ENCODE measurements around the gene ACVR1. TPM values are rescaled to one million over a fixed set of nuclear protein-coding genes. Genes with fewer than 3 reads are reported as not detected.

The ACVR1 gene
- total and polyA plus RNA-seq, 2 donors (not counting 3 experiments of a cell fraction or from before 2014, with no cell fraction given), result 24.8 to 33.6 TPM

- intact Hi-C loops (cut with micrococcal nuclease) (no loop called here), dilution Hi-C loops (cut with MboI; ENCODE audit: extremely low pct_ligation_motif_present, low sequenced_read_pairs) (no loop called here)
- no peak overlapping the region for H3K4me2 ChIP-seq (ENCODE audit: insufficient read depth, low read length)
- H3K4me1 ChIP-seq (ENCODE audit: control insufficient read depth, extremely low read depth, insufficient read depth, low read length), result no peaks in the 10 kb centered on the region
- peaks cover 0 to 3% of the 10 kb centered on the region in 2 experiments for H3K36me3 ChIP-seq (ENCODE audit: control insufficient read depth in 2 of 2, extremely low read depth in 1 of 2, insufficient read depth in 2 of 2, low read length in 2 of 2)
- H2AFZ ChIP-seq (ENCODE audit: low read depth, low read length), result no peak overlapping the region
- no peak overlapping the region for H3K4me3 ChIP-seq (replicated peaks in 1 of 3; ENCODE audit: insufficient read depth in 1 of 3, low read depth in 1 of 3, low read length in 3 of 3)
- no peak overlapping the region for H3K27ac ChIP-seq (ENCODE audit: insufficient read depth, low read depth, low read length)
- TF ChIP-seq GATA2 (IDR thresholded peaks at IDR 0.05; ENCODE audit: insufficient read depth, insufficient read length, low read depth, low read length) (no peak), POLR2A (IDR thresholded peaks at IDR 0.05; ENCODE audit: low read depth, low read length) (no peak), CTCF (IDR thresholded peaks at IDR 0.05; ENCODE audit: extremely low read depth in 1 of 2, insufficient read depth in 1 of 2, low read depth in 1 of 2, low read length in 2 of 2) (no peak), POLR2AphosphoS5 (IDR thresholded peaks at IDR 0.05; ENCODE audit: insufficient read depth, low read depth, low read length) (no peak), FOS (IDR thresholded peaks at IDR 0.05; ENCODE audit: borderline replicate concordance, insufficient read depth, low read length) (no peak), EZH2 (IDR thresholded peaks at IDR 0.05; ENCODE audit: borderline replicate concordance, low read depth, low read length, severe bottlenecking) (no peak), JUN (IDR thresholded peaks at IDR 0.05; ENCODE audit: borderline replicate concordance, insufficient read depth, insufficient read length, low read depth) (no peak), MAX (IDR thresholded peaks at IDR 0.05; ENCODE audit: insufficient read depth, insufficient read length) (no peak), MYC (IDR thresholded peaks at IDR 0.05; ENCODE audit: low read depth, low read length) (no peak)
- no peaks in the 10 kb centered on the region for H4K20me1 ChIP-seq (replicated peaks; ENCODE audit: control insufficient read depth, extremely low read depth, insufficient read depth, low read length)
- no peaks in the 10 kb centered on the region for H3K27me3 ChIP-seq (ENCODE audit: control insufficient read depth in 2 of 2, insufficient read depth in 2 of 2, low read length in 2 of 2)
- H3K9ac ChIP-seq (replicated peaks; ENCODE audit: extremely low read depth, insufficient read depth, low read length), result no peak overlapping the region
- H3K9me1 ChIP-seq (replicated peaks; ENCODE audit: control insufficient read depth, extremely low read depth, insufficient read depth, low read length), result no peaks in the 10 kb centered on the region
- POLR2A ChIA-PET, result no interaction called here
- H3K79me2 ChIP-seq (ENCODE audit: control insufficient read depth, insufficient read depth, low read length), result no peaks in the 10 kb centered on the region
- no TSS peak for BruUV-seq (replicated peaks)
- H3K9me3 ChIP-seq (replicated peaks; ENCODE audit: control insufficient read depth, insufficient read depth, low read length), result no peaks in the 10 kb centered on the region
- CTCF ChIA-PET, result no interaction called here
- DNase-seq (ENCODE audit: low read depth, low spot score) (no peak), FAIRE-seq (no peak)
Observed at GRCh38 chr2:157727693-157728092, 148.4 kb downstream of the ACVR1 start.

Data from endothelial cell of umbilical vein (primary cell).